NB4 (cell line): ENCODE data around the gene RARRES1.

Source experiments
- POLR2A ChIP-seq: IDR thresholded peaks from 2 replicates; pipeline ENCODE4 v1.6.1; 2011; ENCODE audit warnings: mild to moderate bottlenecking; ENCODE audit not compliant: insufficient read length; ENCODE audit errors: extremely low read depth
- TF ChIP-seq, protein P1 (sequence below): IDR thresholded peaks from one replicate; pipeline ENCODE4 v1.5.1; 2012; ENCODE audit warnings: low read depth, low read length

DNA sequence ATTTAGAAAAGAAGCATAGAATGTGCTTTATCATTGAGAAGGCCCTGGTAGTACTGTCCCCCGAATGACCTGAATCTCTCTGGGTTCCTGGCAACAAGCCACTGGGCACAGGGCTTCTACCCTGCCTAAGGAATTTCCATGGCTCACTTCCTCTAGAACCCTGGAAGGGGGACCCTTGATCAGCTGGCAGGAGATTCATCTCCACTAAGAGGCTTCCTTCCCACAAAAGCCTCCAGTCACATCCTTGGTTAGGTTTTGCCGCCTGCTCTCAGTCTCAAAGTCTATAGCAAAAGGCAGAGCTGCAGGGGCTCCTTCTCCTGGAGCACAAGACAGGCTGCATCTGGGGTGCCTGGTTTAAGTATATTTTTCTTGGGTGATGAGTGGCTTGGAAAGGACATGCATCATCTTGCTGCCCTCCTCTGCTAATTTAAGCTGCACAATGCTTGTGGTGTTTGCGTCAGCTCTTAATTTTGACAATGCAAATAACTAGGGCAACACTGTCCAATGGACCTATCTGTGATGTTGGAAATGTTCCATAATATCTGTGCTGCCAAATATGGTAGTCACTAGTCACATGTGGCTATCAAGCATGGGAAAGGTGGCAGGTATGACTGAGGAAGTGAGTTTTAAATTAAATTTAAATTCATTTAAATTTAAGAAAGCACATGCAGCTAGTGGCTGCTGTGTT, 33.4 kb upstream of the RARRES1 start:
- TF ChIP-seq, protein P1, sequence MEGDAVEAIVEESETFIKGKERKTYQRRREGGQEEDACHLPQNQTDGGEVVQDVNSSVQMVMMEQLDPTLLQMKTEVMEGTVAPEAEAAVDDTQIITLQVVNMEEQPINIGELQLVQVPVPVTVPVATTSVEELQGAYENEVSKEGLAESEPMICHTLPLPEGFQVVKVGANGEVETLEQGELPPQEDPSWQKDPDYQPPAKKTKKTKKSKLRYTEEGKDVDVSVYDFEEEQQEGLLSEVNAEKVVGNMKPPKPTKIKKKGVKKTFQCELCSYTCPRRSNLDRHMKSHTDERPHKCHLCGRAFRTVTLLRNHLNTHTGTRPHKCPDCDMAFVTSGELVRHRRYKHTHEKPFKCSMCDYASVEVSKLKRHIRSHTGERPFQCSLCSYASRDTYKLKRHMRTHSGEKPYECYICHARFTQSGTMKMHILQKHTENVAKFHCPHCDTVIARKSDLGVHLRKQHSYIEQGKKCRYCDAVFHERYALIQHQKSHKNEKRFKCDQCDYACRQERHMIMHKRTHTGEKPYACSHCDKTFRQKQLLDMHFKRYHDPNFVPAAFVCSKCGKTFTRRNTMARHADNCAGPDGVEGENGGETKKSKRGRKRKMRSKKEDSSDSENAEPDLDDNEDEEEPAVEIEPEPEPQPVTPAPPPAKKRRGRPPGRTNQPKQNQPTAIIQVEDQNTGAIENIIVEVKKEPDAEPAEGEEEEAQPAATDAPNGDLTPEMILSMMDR: no peak
- TF ChIP-seq POLR2A: no peak
